Naive thymus-derived CD8-positive, alpha-beta T cell (primary cell): ENCODE results near the gene KLHDC1. TPM values are rescaled to one million over a fixed set of nuclear protein-coding genes. Genes with fewer than 3 reads are reported as not detected.
"Not testable (repeated sequence)": the region's sequence is repeated elsewhere in the genome, so short reads cannot be mapped to it uniquely, and the experiment has no call there.

Experiments
- ATAC-seq, 2 donors: fragments of 150-1000 bp; cut with Tn5 transposase in 1 of 2; sonication (Bioruptor Pico), chemical (Tn5 transposase) in 1 of 2; 1 replicate in 1 of 2; 2 replicates in 1 of 2; pipeline ENCODE4 v1.10.0; 2021; ENCODE audit warnings: mild to moderate bottlenecking in 2 of 2, moderate library complexity in 2 of 2
- POLR2A ChIA-PET: fragments of 350-600 bp; sonication (Branson Sonifier 250); formaldehyde crosslinking; loops from one replicate; lab custom pipeline; 2021; ENCODE audit warnings: antibody characterized with exemption; lab: Charles Lee
- DNase-seq, 10 donors: peaks; one replicate each; pipeline versions ENCODE4 v3.0.0 to v3.0.0-alpha.2; 2020 to 2022
- H3K27ac Mint-ChIP-seq, 10 donors: one replicate each; pipeline ENCODE4 v1.8.0; 2020 to 2022; ENCODE audit warnings: mild to moderate bottlenecking in 10 of 10, mixed read lengths in 10 of 10, moderate library complexity in 4 of 10, inconsistent platforms in 1 of 10
- H3K27me3 Mint-ChIP-seq, 5 donors: one replicate each; pipeline ENCODE4 v1.8.0; 2021 to 2022; ENCODE audit warnings: mixed read lengths in 5 of 5
- H3K36me3 Mint-ChIP-seq, 3 donors: one replicate each; pipeline ENCODE4 v1.8.0; 2020 to 2022; ENCODE audit warnings: mixed read lengths in 3 of 3, mild to moderate bottlenecking in 2 of 3, inconsistent platforms in 1 of 3
- H3K4me1 Mint-ChIP-seq, 4 donors: one replicate each; pipeline ENCODE4 v1.8.0; 2021 to 2022; ENCODE audit warnings: mixed read lengths in 4 of 4
- H3K4me3 Mint-ChIP-seq, 10 donors: one replicate each; pipeline ENCODE4 v1.8.0; 2020 to 2022; ENCODE audit warnings: mild to moderate bottlenecking in 10 of 10, mixed read lengths in 10 of 10, moderate library complexity in 6 of 10, inconsistent platforms in 1 of 10
- H3K9me3 Mint-ChIP-seq, 9 donors: one replicate each; pipeline ENCODE4 v1.8.0; 2020 to 2022; ENCODE audit warnings: mixed read lengths in 9 of 9, mild to moderate bottlenecking in 3 of 9, inconsistent platforms in 1 of 9, moderate library complexity in 1 of 9
- polyA plus RNA-seq, 3 donors: library from polyadenylated mRNA; unstranded; fragments of 300-500 nt; fragmentation: Illumina TruSeq; gene quantifications; one replicate each; pipeline ENCODE4 v1.2.3, GENCODE V29; 2021
- total RNA-seq, 8 experiments: library from RNA in 2 of 8; stranded (reverse) in 2 of 8; gene quantifications; one replicate each; pipeline ENCODE4 v1.2.3 and lab custom pipeline; 2021 to 2026

Gene KLHDC1
- total and polyA plus RNA-seq, 5 experiments from 2014 or later = 2.6 to 19.3 (median 9.0) TPM

DNA sequence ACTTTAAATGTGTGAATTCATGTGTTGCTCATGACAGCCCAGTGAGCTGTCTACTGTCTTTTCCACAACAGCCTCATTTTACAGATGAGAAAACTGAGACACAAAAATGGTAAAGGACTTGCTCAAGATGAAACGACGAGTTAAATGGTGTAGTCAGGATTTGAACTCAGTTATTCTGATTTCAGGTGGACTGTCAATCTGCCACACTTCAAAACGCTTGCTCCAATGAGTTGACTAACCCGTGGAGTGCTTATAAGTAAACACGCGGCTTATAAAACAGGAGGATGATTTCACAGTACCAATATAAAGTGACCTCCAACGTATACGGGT is 4.3 kb upstream of the KLHDC1 start:
- Mint-ChIP-seq H3K27ac (peak overlapping the region in 9 of 10 donors; percentile 83 to 94 (median 89)), H3K4me1 (peaks cover 2 to 32% (median 20%) of the 10 kb centered on the region in 4 donors), H3K27me3 (no peaks in the 10 kb centered on the region), H3K4me3 (peak overlapping the region; percentile 83 to 91 (median 88)), H3K9me3 (no peaks in the 10 kb centered on the region), H3K36me3 (no peaks in the 10 kb centered on the region)
- ATAC-seq (no peak), DNase-seq (peak in 1 of 10 donors; percentile 6)
- POLR2A ChIA-PET = interaction anchor here (1.6 to 2.6 kb wide), 2 partner anchors 54 to 79 kb away, joined by 7 to 19 read pairs; partner anchors contain the start of genes DNAAF2 and KLHDC2

DNA sequence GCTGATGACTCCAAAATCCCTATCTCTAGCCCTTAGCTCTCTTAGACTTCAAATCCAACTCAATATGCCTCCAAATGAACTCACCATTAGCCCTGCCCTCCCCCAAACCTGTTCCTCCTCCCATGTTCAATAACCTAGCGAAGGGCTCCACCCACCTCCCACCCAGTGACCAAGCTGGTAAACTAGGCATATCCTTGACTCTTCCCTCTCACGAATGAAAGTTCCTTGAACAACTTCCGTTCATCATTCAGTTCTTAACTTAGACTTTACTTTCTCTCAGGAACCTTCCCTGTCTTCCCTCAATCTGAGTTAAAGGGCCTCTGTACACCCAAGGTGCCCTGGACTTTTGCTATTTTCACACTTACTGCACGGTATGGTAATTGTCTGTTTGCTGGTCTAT is 1.9 kb upstream of the KLHDC1 start:
- DNase-seq = no peak
- H3K4me1 Mint-ChIP-seq = peaks cover 2 to 51% (median 39%) of the 10 kb centered on the region in 4 donors
- peak overlapping the region in 5 of 10 donors; percentile 8 to 76 (median 37) for H3K4me3 Mint-ChIP-seq
- no peaks in the 10 kb centered on the region for H3K36me3 Mint-ChIP-seq
- H3K27me3 Mint-ChIP-seq = no peaks in the 10 kb centered on the region
- POLR2A ChIA-PET = interaction anchor here (1.3 to 1.5 kb wide), 2 partner anchors 70 to 77 kb away, joined by 3 to 4 read pairs; partner anchors contain the start of genes KLHDC2, MGAT2 and RPL36AL
- H3K27ac Mint-ChIP-seq = peak overlapping the region in 5 of 10 donors; percentile 3 to 22 (median 8)
- no peaks in the 10 kb centered on the region for H3K9me3 Mint-ChIP-seq
- ATAC-seq = no peak

DNA sequence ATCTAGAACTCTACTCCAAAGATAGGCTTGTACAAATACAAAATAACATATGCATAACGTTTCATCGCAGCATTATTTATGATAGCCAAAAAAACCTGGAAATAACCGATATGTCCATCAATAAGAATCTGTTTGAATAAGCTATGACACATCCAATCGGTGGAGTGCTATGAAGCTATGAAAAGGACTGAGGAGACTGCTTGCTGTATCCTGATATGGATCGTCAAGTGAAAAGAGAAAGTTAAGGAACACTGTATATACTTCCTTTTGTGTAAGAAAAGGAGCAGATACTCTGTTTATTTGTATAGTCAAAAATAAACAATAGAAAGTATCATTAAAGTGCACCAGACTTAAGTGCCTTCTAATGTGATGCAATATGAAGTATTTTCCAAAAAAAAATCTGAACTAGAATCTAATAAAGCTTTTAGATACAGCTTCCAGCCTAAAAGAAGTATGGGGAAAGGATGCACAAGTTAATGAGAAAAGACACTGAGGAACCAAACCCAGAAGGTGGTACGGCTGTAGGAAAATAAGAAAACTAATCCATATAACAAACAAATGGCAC is 645 bp upstream of the KLHDC1 start:
- Mint-ChIP-seq H3K36me3 (no peaks in the 10 kb centered on the region), H3K4me3 (peak overlapping the region; percentile 74 to 93 (median 88)), H3K27me3 (no peaks in the 10 kb centered on the region), H3K9me3 (no peaks in the 10 kb centered on the region), H3K4me1 (peaks cover 2 to 57% (median 43%) of the 10 kb centered on the region in 4 donors), H3K27ac (peak overlapping the region; percentile 66 to 98 (median 92))
- POLR2A ChIA-PET = interaction anchor here (0.8 to 2.7 kb wide), 10 partner anchors 58 to 170 kb away, joined by 3 to 19 read pairs (median 6); partner anchors contain the start of genes DNAAF2, KLHDC2, MGAT2 and NEMF
- ATAC-seq (no peak), DNase-seq (no peak)

DNA sequence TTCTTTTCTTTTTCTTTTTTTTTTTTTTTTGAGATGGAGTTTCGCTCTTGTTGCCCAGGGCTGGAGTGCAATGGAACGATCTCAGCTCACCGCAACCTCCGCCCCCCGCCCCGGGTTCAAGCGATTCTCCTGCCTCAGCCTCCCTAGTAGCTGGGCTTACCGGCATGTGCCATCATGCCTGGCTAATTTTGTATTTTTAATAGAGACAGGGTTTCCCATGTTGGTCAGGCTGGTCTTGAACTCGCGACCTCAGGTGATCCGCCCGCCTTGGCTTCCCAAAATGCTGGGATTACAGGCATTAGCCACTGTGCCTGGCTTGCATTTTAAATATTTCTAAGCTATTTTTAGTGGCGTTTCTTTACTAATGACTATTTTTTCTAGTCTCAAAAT is 810 bp downstream of the KLHDC1 start:
- H3K27ac Mint-ChIP-seq = peak overlapping the region in 9 of 10 donors; percentile 18 to 94 (median 76)
- not testable (repeated sequence) for DNase-seq, H3K36me3 Mint-ChIP-seq, H3K27me3 Mint-ChIP-seq, ATAC-seq, H3K9me3 Mint-ChIP-seq
- peak overlapping the region; percentile 67 to 94 (median 86) for H3K4me3 Mint-ChIP-seq
- POLR2A ChIA-PET = interaction anchor here (0.6 to 2.7 kb wide), 5 partner anchors 60 to 199 kb away, joined by 4 to 19 read pairs (median 10); partner anchors contain the start of genes ARF6, DNAAF2, KLHDC2 and MGAT2
- H3K4me1 Mint-ChIP-seq = peaks cover 2 to 48% (median 35%) of the 10 kb centered on the region in 4 donors

DNA sequence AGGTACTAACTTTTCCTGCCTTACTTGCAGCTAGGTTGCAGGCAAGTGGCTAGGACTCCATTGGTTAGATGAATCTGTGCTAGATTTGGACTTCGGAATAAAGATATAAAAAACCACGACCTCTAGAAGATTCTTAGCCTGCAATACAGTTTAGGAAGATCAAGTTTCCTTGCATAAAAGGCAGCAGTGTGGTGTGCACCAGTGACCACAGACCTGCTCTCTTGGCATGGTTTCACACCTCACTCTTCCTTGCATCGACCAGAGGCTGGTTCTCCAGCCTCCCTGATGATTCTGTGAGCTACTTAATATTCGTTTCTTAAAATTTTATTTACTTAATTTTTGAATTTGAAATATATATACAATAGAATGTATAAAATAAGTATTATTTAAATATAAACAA is 9.8 kb downstream of the KLHDC1 start:
- H3K27me3 Mint-ChIP-seq = no peaks in the 10 kb centered on the region
- POLR2A ChIA-PET = interaction anchor here (0.7 kb wide), 1 partner anchor 62 kb away, joined by 4 read pairs; no protein-coding TSS in a partner anchor
- H3K27ac Mint-ChIP-seq = peak overlapping the region in 2 of 10 donors; percentile 6 to 31
- ATAC-seq (no peak), DNase-seq (no peak)
- H3K9me3 Mint-ChIP-seq = no peaks in the 10 kb centered on the region
- H3K4me3 Mint-ChIP-seq = no peak overlapping the region
- peaks cover 7 to 18% (median 14%) of the 10 kb centered on the region in 4 donors for H3K4me1 Mint-ChIP-seq
- H3K36me3 Mint-ChIP-seq = peaks cover 0 to 19% (median 12%) of the 10 kb centered on the region in 3 donors

DNA sequence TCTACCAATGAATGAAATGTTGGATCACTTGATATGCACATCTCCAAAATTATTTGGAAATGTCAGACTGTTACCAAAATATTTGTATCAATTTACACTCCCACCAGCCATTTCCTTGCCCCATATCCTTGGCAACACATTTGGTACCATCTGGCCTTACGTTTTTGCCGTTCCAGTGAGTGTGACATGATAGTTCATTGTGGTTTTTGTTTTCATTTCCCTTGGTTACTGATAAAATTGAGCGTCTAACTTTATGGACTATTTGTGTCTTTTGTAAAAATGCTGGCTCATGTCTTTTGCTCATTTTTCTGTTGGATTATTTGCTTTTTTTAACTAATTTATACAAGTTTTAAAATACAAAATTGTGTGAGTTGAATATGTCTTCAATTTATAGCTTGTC is 11.0 kb downstream of the KLHDC1 start:
- no peak overlapping the region for H3K4me3 Mint-ChIP-seq
- POLR2A ChIA-PET = no interaction called here

DNA sequence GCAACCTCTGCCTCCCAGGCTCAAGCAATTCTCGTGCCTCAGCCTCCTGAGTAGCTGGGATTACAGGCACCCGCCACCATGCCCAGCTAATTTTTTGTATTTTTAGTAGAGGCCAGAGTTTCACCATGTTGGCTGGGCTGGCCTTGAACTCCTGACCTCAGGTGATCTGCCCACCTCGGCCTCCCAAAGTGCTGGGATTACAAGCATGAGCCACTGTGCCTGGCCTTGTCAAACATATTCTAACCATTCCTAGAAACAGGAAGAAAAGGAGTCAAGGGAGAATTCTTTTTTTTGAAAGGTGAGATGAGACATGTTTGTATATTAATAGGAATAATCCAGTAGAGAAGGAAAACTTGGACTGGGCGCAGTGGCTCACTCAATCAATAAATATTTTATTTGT is 11.6 kb downstream of the KLHDC1 start:
- not testable (repeated sequence) for ATAC-seq, H3K27me3 Mint-ChIP-seq, H3K4me3 Mint-ChIP-seq, DNase-seq, H3K9me3 Mint-ChIP-seq
- H3K4me1 Mint-ChIP-seq = peaks cover 7 to 18% (median 14%) of the 10 kb centered on the region in 4 donors
- POLR2A ChIA-PET = interaction anchor here (0.7 kb wide), 1 partner anchor 117 kb away, joined by 3 read pairs; no protein-coding TSS in a partner anchor
- peaks cover 0 to 23% (median 15%) of the 10 kb centered on the region in 3 donors for H3K36me3 Mint-ChIP-seq
- peak overlapping the region in 1 of 10 donors; percentile 43 for H3K27ac Mint-ChIP-seq

More for the DNA sequence above, 11.0 kb downstream of the KLHDC1 start:
- Mint-ChIP-seq H3K36me3 (peaks cover 0 to 19% (median 12%) of the 10 kb centered on the region in 3 donors), H3K27ac (peak overlapping the region in 1 of 10 donors; percentile 3), H3K9me3 (no peaks in the 10 kb centered on the region), H3K4me1 (peaks cover 7 to 18% (median 14%) of the 10 kb centered on the region in 4 donors), H3K27me3 (no peaks in the 10 kb centered on the region)
- no peak for ATAC-seq
- no peak for DNase-seq

DNA sequence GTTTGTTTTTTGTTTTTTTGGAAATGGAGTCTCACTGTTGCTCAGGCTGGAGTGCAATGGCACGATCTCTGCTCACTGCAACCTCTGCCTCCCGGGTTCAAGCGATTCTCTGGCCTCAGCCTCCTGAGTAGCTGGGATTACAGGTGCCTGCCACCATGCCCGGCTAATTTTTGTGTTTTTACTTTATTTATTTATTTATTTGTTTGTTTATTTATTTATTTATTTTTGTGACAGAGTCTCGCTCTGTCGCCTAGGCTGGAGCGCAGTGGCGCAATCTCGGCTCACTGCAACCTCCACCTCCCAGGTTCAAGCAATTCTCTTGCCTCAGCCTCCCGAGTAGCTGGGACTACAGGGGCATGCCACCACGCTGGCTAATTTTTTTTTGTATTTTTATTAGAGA is 18.1 kb downstream of the KLHDC1 start:
- ATAC-seq, H3K9me3 Mint-ChIP-seq, H3K4me3 Mint-ChIP-seq, H3K27me3 Mint-ChIP-seq, POLR2A ChIA-PET, H3K27ac Mint-ChIP-seq, DNase-seq: not testable (repeated sequence)
- Mint-ChIP-seq H3K36me3 (peaks cover 5 to 34% (median 8%) of the 10 kb centered on the region in 3 donors), H3K4me1 (peaks cover 6 to 12% (median 9%) of the 10 kb centered on the region in 4 donors)

DNA sequence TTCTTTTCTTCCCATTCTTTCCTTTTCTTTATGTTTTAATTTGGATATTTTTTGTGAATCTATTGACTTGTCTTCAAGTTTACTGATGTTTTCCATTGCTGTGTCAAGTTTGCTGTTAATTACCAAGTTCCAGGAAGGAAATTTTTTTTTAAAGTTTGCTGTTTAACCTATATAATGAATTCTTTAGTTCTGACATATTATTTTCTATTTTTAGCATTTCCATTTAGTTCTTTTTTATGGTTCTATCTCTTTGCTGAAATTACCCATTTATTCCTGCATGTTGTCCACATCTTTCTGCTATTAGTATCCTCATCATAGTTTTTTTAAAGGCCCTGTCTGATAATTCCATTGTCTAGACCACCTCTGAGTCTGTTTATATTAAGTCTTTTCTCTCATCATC is 27.8 kb downstream of the KLHDC1 start:
- Mint-ChIP-seq H3K27ac (no peak overlapping the region), H3K36me3 (peaks cover 20 to 66% (median 33%) of the 10 kb centered on the region in 3 donors), H3K27me3 (no peaks in the 10 kb centered on the region), H3K9me3 (peaks cover 0 to 8% (median 0%) of the 10 kb centered on the region in 9 donors), H3K4me3 (no peak overlapping the region), H3K4me1 (no peaks in the 10 kb centered on the region)
- POLR2A ChIA-PET = no interaction called here
- DNase-seq (no peak), ATAC-seq (no peak)

DNA sequence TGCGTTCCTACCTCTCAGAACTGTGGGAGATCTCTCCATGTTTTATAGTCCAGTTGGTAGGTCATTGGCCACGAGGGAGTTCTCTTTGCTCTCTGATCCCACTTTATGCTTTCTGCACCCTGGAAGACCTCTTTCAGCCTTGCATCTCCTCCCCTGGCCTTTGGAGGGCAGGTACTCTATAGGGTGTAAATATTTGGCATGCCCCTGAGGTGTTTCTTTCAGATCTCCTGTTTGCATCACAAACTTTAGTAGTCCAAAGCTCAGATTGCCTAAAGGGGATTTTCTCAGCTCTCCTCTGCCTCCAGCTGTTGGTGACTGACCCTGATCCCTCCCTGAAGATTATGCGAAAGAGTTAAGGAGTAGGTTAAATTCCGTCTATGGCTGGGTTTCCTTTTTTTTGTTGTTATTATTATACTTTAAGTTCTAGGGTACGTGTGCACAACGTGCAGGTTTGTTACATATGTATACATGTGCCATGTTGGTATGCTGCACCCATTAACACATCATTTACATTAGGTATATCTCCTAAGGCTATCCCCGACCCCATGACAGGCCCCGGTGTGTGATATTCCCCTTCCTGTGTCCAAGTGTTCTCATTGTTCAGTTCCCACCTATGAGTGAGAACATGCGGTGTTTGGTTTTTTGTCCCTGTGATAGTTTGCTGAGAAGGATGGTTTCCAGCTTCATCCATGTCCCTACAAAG is 29.0 kb downstream of the KLHDC1 start:
- Mint-ChIP-seq H3K27ac (peak overlapping the region in 2 of 10 donors; percentile 22 to 27), H3K36me3 (peaks cover 17 to 71% (median 33%) of the 10 kb centered on the region in 3 donors)
- H3K9me3 Mint-ChIP-seq, H3K4me1 Mint-ChIP-seq, DNase-seq, H3K27me3 Mint-ChIP-seq, H3K4me3 Mint-ChIP-seq, ATAC-seq, POLR2A ChIA-PET: not testable (repeated sequence)

DNA sequence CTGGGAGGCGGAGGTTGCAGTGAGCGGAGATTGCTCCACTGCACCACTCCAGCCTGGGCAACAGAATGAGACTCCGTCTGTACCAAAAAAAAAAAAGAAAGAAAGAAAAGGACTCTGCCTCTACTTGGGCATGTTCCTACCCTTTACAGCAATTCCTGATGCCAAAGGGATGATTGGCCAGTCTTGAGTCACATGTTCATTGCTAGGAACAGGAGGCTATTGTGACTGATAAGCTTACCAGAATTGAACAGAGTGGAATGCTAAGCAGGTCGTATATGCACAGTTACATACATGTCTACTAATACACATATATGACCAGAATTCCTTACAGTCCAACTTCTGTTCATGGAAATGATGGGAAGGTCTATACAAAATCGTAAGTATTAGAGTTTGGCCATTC is 34.3 kb downstream of the KLHDC1 start:
- DNase-seq = no peak
- Mint-ChIP-seq H3K27me3 (no peaks in the 10 kb centered on the region), H3K9me3 (no peaks in the 10 kb centered on the region), H3K27ac (peak overlapping the region in 1 of 10 donors; percentile 7), H3K4me3 (no peak overlapping the region), H3K4me1 (no peaks in the 10 kb centered on the region), H3K36me3 (peaks cover under 1 to 79% (median 29%) of the 10 kb centered on the region in 3 donors)
- no peak for ATAC-seq
- POLR2A ChIA-PET = no interaction called here

DNA sequence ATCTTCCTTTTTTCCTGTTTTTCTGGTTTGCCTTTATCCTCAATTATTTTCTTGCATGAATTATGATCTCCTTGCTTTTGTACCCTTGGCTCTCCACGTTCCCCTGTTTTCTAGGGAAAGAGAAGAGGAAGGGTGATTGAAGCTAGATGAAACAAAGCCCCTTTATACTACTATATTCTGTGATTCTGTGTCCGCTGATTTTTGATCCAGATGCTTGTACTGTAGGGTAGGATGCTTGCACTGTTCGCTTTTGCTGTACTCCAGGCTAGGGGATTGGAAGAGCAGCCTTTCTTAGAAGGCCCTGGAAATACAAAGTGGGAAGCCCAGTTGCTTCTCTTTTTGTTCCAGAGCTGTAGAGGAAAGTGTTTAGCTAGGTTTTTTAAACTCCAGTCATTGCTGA is 40.0 kb downstream of the KLHDC1 start:
- POLR2A ChIA-PET = no interaction called here
- Mint-ChIP-seq H3K4me3 (no peak overlapping the region), H3K27me3 (no peaks in the 10 kb centered on the region), H3K27ac (no peak overlapping the region), H3K4me1 (no peaks in the 10 kb centered on the region), H3K9me3 (no peaks in the 10 kb centered on the region), H3K36me3 (peaks cover 0 to 64% (median 29%) of the 10 kb centered on the region in 3 donors)
- ATAC-seq (no peak), DNase-seq (no peak)
